Chondrocyte (in vitro differentiated cells): ENCODE measurements around the gene PHF21B. TPM values are rescaled to one million over a fixed set of nuclear protein-coding genes. Genes with fewer than 3 reads are reported as not detected.
"Not testable (repeated sequence)": the region's sequence is repeated elsewhere in the genome, so short reads cannot be mapped to it uniquely, and the experiment has no call there.

ENCODE experiments used
- DNase-seq: peaks from one replicate; pipeline ENCODE4 v3.0.0; 2021; ENCODE audit warnings: mixed read lengths, low spot score
- H3K27ac Mint-ChIP-seq: one replicate; pipeline ENCODE4 v1.8.0; 2021; ENCODE audit warnings: mild to moderate bottlenecking, moderate library complexity, mixed read lengths; ENCODE audit not compliant: unreplicated experiment
- H3K27me3 Mint-ChIP-seq: 2 replicates; pipeline ENCODE4 v1.8.0; 2021; ENCODE audit warnings: low read depth, mixed read lengths
- H3K36me3 Mint-ChIP-seq: 2 replicates; pipeline ENCODE4 v1.8.0; 2021; ENCODE audit warnings: low read depth, mixed read lengths
- H3K4me1 Mint-ChIP-seq: 2 replicates; pipeline ENCODE4 v1.8.0; 2021; ENCODE audit warnings: low read depth, mild to moderate bottlenecking, mixed read lengths
- H3K4me3 Mint-ChIP-seq: one replicate; pipeline ENCODE4 v1.8.0; 2021; ENCODE audit warnings: mild to moderate bottlenecking, moderate library complexity, mixed read lengths; ENCODE audit not compliant: unreplicated experiment
- H3K9me3 Mint-ChIP-seq: 2 replicates; pipeline ENCODE4 v1.8.0; 2021; ENCODE audit warnings: low read depth, mixed read lengths
- CTCF ChIP-seq: fragments of 200-600 bp; sonication (generic); IDR thresholded peaks from 2 replicates; pipeline ENCODE4 v1.5.0; 2021; ENCODE audit warnings: antibody characterized with exemption, mild to moderate bottlenecking, moderate library complexity
- total RNA-seq: library from RNA; stranded (reverse); gene quantifications from 3 replicates; pipeline ENCODE4 v1.2.1, GENCODE V29; 2021

Gene PHF21B
- total RNA-seq, 1 donor from 2014 or later: 0.82 TPM

GRCh38 chr22:44859641-44860040 is 150.2 kb downstream of the PHF21B start:
- no peaks in the 10 kb centered on the region for H3K9me3 Mint-ChIP-seq
- TF ChIP-seq CTCF: no peak
- H3K36me3 Mint-ChIP-seq: no peaks in the 10 kb centered on the region
- peak; percentile 81 for DNase-seq
- no peaks in the 10 kb centered on the region for H3K4me1 Mint-ChIP-seq
- no peak overlapping the region for H3K4me3 Mint-ChIP-seq
- no peaks in the 10 kb centered on the region for H3K27me3 Mint-ChIP-seq
- no peak overlapping the region for H3K27ac Mint-ChIP-seq

- not testable (repeated sequence) for H3K9me3 Mint-ChIP-seq, H3K36me3 Mint-ChIP-seq, DNase-seq, H3K4me3 Mint-ChIP-seq, H3K27ac Mint-ChIP-seq, H3K27me3 Mint-ChIP-seq, H3K4me1 Mint-ChIP-seq
These were observed 151.0 kb downstream of the PHF21B start for GRCh38 chr22:44858819-44859218.

- no peaks in the 10 kb centered on the region for H3K9me3 Mint-ChIP-seq
- no peak overlapping the region for H3K4me3 Mint-ChIP-seq
- no peaks in the 10 kb centered on the region for H3K4me1 Mint-ChIP-seq
- no peak overlapping the region for H3K27ac Mint-ChIP-seq
- no peaks in the 10 kb centered on the region for H3K36me3 Mint-ChIP-seq
- peaks cover 3% of the 10 kb centered on the region for H3K27me3 Mint-ChIP-seq
- peak; percentile 25 for DNase-seq
- TF ChIP-seq CTCF: no peak
These were observed 153.9 kb downstream of the PHF21B start for GRCh38 chr22:44855855-44856254.

- not testable (repeated sequence) for H3K36me3 Mint-ChIP-seq, H3K9me3 Mint-ChIP-seq, H3K4me3 Mint-ChIP-seq, H3K4me1 Mint-ChIP-seq, H3K27me3 Mint-ChIP-seq, H3K27ac Mint-ChIP-seq
- peak; percentile 28 for DNase-seq
These were observed 155.2 kb downstream of the PHF21B start for GRCh38 chr22:44854641-44855040.

GRCh38 chr22:44850946-44851345 is 158.9 kb downstream of the PHF21B start:
- no peak overlapping the region for H3K27ac Mint-ChIP-seq
- H3K9me3 Mint-ChIP-seq: no peaks in the 10 kb centered on the region
- H3K4me3 Mint-ChIP-seq: no peak overlapping the region
- no peak for TF ChIP-seq CTCF
- peak; percentile 36 for DNase-seq
- peaks cover 5% of the 10 kb centered on the region for H3K27me3 Mint-ChIP-seq
- H3K36me3 Mint-ChIP-seq: no peaks in the 10 kb centered on the region
- H3K4me1 Mint-ChIP-seq: no peaks in the 10 kb centered on the region

- Mint-ChIP-seq H3K4me1 (no peaks in the 10 kb centered on the region), H3K36me3 (no peaks in the 10 kb centered on the region), H3K4me3 (no peak overlapping the region), H3K27ac (no peak overlapping the region), H3K9me3 (peaks cover 9% of the 10 kb centered on the region), H3K27me3 (peaks cover 5% of the 10 kb centered on the region)
- no peak for DNase-seq
- TF ChIP-seq CTCF: no peak
These were observed 160.9 kb downstream of the PHF21B start for GRCh38 chr22:44848791-44849420.
